ENCODE measurements around the gene FBP1.
A peak's percentile ranks its signal among the peaks of the same experiment; 100 is the strongest.

The FBP1 gene

DNA sequence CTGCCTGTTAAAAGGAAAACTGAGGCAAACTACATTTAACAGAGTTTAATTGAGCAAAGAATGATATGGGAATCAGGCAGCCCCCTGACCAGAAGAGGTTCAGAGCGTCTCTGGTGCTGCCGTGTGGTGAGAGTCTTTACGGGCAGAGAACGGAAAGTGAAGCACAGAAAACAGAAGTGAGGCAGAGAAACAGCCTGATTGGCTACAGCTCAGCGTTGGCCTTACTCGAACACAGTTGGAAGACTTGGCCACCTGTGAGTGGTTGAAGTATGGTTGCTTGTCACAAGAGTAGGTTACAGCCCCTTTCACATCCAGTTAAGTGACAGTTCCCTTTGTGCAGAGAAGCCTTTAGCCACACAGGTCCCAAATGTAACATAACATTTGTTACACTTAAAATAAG, 16.9 kb upstream of the FBP1 start:
- DNase-seq (ENCODE audit: low spot score) = no peak
- no peak for FAIRE-seq

GRCh38 chr9:94655739-94656138, 16.4 kb upstream of the FBP1 start:
- FAIRE-seq (no peak), DNase-seq (ENCODE audit: low spot score) (no peak)

- DNase-seq (ENCODE audit: low spot score) (no peak), FAIRE-seq (no peak)
Observed at GRCh38 chr9:94654165-94654894, 15.0 kb upstream of the FBP1 start.

DNA sequence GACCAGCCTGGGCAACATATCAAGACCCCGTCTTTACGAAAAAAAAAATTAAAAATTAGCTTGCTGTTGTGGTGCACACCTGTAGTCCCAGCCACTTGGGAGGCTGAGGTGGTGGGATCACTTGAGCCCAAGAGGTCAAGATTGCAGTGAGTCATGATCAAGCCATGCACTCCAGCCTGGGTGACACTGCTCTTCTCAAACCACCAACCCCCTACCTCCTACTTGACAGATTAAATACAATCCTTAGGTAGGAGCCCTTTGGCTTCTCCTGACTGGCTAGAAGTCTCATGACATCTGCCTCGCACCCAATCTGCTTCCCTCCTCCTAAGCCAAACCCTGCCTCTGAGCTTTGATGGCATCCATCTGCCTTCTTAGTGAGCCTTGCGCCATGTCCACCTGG, 11.6 kb upstream of the FBP1 start:
- FAIRE-seq = no peak
- peak; percentile 40 for DNase-seq (ENCODE audit: low spot score)

- FAIRE-seq = peak; percentile 68
- DNase-seq (ENCODE audit: low spot score) = peak; percentile 74
Observed at GRCh38 chr9:94649100-94649819, 9.9 kb upstream of the FBP1 start.

DNA sequence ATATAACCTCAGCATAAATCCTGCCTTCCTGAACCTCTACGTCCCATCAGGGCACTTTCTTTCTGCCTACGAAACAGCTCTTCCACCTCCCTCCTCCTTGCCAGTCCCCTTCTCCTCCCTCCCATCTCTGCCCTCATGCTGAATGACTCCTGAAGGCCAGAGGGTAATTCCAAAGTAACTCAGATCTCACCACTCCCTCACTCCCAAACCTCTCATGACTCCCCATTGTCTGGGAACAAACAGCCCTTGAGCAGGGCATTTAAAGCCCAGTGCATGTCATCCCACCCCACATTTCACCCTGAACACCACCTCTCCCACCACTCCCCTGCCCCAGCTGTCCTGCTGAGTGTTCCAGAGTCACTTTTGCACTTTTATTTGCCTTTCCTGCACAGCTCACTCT, 8.9 kb upstream of the FBP1 start:
- FAIRE-seq = no peak
- no peak for DNase-seq (ENCODE audit: low spot score)

DNA sequence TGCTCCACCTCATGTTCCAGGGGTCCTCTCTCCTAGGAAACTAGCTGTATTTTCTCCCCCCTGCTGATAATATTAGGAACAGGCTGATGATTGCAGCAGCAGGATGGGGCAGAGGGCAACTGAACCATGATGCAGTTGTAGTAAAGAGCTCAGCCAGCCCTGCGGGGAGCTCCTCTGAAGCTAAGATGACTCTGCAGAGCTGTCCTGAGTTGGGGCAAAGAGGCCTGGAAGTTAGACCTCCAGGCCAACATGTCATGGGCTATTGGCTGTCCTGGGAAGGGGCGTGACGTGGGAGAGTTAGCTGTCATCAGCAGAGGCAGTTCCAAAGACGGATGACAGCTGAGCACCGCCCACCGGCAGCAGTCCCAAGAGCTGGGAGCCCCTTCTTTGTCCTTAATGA, 6.6 kb upstream of the FBP1 start:
- DNase-seq (ENCODE audit: low spot score) (no peak), FAIRE-seq (peak; percentile 9)

- FAIRE-seq (no peak), DNase-seq (ENCODE audit: low spot score) (no peak)
Observed at GRCh38 chr9:94644543-94644942, 5.2 kb upstream of the FBP1 start.

DNA sequence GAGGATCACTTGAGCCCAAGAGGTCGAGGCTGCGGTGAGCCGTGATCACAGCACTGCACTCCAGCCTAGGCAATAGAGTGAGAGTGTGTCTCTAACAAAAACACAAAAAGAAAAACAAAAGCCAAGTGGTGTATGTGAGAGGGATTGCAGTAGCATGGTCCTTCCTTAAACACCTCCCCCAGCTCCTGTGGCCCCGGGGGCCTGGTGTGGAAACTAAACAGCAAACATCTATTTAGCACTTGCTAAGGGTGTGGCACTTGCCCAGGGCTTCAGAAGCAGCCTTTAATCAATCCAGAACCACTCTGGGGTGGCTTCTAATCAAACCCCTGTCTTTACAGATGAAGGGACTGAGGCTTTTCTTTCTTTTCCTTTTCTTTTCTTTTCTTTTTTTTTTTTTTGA, 4.4 kb upstream of the FBP1 start:
- DNase-seq (ENCODE audit: low spot score) = no peak
- no peak for FAIRE-seq

DNA sequence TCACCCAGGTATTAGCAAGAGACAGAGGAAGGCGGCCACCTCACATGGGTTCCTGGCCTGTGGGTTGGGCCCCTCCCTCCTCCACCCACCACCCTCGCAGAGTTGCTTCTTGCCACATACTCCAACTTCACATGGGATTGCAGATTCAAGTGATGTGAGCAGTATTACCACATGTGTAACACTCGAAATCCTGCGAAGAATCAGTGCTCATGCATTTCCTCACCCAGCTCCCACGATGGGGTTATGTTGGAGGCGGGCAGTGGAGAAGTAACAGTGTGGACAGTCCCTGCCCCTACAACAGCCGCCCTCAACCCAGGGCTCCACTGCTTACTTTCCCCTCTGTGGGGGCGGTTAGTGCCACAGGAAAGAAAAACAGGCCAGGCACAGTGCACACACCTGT, 3.9 kb upstream of the FBP1 start:
- FAIRE-seq (no peak), DNase-seq (ENCODE audit: low spot score) (no peak)

DNA sequence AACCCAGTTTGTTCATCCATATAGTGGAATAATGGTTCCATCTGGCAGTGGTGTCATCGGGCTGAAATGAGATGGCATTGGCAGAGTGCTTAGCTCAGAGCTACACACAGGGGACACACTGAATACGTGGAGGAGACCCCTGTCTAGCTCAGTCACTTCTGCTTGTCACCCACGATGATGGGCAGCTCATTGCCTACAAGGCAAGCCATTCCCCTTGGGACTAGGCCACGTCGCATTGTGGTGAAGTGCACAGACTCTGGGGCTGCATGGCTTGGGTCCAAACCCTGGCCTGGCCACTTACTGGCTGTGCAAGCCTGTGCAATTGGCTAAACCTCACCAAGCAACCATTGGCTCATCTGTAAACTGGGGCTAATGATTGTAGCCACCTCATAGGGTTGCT, 3.2 kb upstream of the FBP1 start:
- FAIRE-seq (peak; percentile 52), DNase-seq (ENCODE audit: low spot score) (no peak)

- FAIRE-seq = no peak
Observed at GRCh38 chr9:94639999-94640376, 670 bp upstream of the FBP1 start.

DNA sequence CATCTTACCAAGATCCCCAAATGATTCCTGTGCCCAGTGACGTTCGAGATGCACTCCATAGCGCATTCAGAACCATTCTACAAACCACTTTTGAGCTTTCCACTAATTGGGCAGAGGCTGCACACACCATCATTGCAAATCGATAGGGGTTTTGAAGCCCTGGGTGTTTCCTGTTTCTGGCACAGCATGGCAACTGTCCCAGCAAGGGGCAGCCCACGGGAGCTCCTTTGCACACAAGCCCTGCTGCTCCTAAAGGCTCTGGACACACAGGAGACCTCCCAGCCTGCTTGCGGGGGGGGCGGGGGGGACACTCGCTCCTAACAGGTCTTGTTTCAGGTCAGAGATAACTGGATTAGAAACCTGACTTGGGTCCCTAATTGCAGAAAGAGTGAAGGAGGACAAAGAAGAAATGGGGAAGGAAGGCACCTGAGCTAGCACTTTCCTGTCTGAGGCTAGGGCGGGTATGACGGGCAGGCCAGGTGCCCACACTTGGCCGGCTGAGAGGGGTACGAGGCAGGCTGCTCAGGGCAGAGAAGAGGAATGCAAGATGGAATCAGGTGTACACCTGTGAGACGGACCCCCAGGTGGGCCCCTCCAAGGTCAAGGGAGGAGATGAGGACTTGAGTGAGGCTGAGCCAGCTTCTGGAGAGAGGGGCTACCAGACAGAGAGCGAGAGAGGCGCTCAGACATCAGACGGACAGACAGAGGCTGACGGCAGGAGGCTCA, 820 bp downstream of the FBP1 start:
- DNase-seq (ENCODE audit: low spot score) (no peak), FAIRE-seq (no peak)

More at GRCh38 chr9:94639999-94640376, 670 bp upstream of the FBP1 start:
- no peak for DNase-seq (ENCODE audit: low spot score)

DNA sequence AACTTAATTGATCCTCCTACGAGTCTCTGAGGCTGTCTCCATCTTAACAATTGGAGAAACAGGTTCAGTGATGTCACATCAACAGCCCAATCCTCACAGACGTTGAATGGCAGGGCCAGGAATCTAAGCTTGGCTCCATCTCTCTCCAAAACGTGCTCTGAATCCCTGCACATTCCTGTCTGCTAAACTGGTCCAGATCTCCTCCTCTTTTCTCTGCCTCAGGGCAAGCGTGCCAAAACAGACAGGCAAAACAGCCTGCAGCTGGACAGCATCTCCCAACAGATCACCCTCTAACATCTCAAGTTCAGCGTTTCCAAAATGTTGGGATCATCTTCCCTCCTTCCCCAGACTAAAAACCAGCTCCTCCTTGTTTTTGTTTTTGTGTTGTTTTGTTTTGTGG, 6.6 kb downstream of the FBP1 start:
- DNase-seq (ENCODE audit: low spot score) (no peak), FAIRE-seq (no peak)

DNA sequence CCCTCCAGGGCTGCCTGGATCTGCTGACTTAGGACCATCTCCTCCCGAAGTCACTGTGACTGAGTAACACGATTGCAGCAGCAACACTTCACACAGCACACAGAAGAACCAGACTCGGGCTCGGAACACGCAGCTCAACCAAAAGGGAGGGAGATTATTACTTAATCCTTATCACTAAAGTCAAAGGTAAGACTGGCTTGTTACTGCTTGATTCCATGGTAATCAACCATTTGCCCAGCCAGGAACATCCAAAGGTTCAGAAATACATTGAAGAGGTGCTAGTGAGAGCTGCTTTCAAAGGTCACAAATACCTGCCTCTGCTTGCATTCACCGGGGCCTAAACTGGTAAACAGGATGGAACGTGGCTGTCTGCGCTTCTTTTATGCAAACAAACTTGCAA, 7.7 kb downstream of the FBP1 start:
- FAIRE-seq = no peak
- no peak for DNase-seq (ENCODE audit: low spot score)

GRCh38 chr9:94630833-94631232, 8.5 kb downstream of the FBP1 start:
- FAIRE-seq = no peak

GRCh38 chr9:94630281-94630680, 9.0 kb downstream of the FBP1 start:
- DNase-seq (ENCODE audit: low spot score) = no peak
- no peak for FAIRE-seq

More at GRCh38 chr9:94630833-94631232, 8.5 kb downstream of the FBP1 start:
- no peak for DNase-seq (ENCODE audit: low spot score)

DNA sequence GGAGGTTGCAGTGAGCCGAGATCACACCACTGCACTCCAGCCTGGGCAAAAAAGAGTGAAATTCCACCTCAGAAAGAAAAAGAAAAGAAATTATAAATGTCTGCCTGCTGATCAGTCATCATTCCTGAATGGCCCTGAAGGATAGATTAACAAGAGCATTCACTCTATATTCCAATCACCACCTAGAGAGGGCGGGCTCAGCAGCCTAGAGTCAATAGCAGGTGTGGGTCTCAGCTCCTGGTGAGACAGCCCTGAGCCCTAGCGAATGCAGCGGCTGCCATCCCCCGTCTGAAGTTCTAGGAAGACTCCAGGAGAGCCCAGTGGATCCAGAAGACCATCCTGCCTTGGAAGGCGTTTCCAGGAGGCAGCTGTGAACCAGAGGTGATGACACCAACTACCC, 12.0 kb downstream of the FBP1 start:
- no peak for DNase-seq (ENCODE audit: low spot score)
- FAIRE-seq = no peak

- DNase-seq (ENCODE audit: low spot score) = no peak
- no peak for FAIRE-seq
Observed at GRCh38 chr9:94625835-94626234, 13.5 kb downstream of the FBP1 start.

- no peak for FAIRE-seq
- no peak for DNase-seq (ENCODE audit: low spot score)
Observed at GRCh38 chr9:94624629-94625028, 14.7 kb downstream of the FBP1 start.

GRCh38 chr9:94623253-94623652, 16.1 kb downstream of the FBP1 start:
- DNase-seq (ENCODE audit: low spot score) (peak; percentile 29), FAIRE-seq (no peak)

DNA sequence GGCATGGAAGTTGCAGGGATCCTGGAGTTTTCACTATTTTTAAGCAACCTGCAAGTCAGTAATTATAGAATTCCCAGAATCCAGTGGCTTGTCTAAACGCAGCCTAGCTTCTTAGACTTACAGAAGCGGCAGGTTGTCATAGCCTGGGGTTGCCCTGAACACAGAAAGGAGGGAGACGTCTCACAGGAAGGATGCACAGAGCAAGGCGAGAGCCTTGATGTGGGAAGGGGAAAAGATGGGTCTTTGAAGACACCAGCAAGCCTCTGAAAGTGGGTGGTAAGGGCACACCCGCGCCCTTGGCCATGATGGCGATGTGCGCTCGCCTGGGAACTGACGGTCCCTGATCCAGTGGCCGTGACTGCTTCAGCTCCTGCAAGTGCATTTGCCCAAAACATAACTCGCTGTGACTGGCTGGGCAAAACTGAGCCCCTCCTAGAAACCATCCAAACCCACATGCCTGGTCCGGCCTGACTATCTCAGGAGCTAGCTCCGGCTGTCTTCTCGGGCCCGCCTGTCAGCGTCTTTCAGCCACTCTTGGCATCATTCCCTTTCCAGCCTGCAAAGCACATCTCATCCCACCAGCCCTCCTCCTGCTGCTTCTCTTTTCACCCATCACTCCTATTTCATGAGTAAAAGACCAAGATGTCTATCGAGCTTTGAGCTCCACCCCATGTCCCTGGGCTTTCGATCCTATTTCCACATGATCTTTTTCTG, 17.1 kb downstream of the FBP1 start:
- no peak for DNase-seq (ENCODE audit: low spot score)

More for the DNA sequence above, 17.1 kb downstream of the FBP1 start:
- no peak for FAIRE-seq
